Esophagus mucosa (tissue), 1 donor: Measurements from ENCODE around the gene OSBPL7. TPM values are rescaled to one million over a fixed set of nuclear protein-coding genes. Genes with fewer than 3 reads are reported as not detected.

ENCODE experiments used
- ATAC-seq: fragments of 200-7000 bp; cut with Tn5 transposase; one replicate; pipeline ENCODE4 v1.9.1; 2020
- total RNA-seq: library from RNA; stranded (reverse); gene quantifications from one replicate; pipeline ENCODE4 v1.2.4, GENCODE V29; 2023
- donor health status: DM: yes; HTN: yes; CAD: no.

Gene OSBPL7
- 1.8 TPM for total RNA-seq

- ATAC-seq = peak; percentile 78
These were observed at the start of gene OSBPL7 for GRCh38 chr17:47821424-47822391. TSS of gene OSBPL7 (minus strand) at chr17:47821794. CDS start at chr17:47820278, 1,516 bp downstream.

- ATAC-seq = no peak
These were observed 49.5 kb upstream of the OSBPL7 start for GRCh38 chr17:47871048-47871447.

- no peak for ATAC-seq
These were observed 48.5 kb upstream of the OSBPL7 start for GRCh38 chr17:47870056-47870455.

GRCh38 chr17:47869114-47869513 is 47.5 kb upstream of the OSBPL7 start:
- no peak for ATAC-seq

GRCh38 chr17:47867813-47868533 is 46.4 kb upstream of the OSBPL7 start:
- ATAC-seq = no peak

GRCh38 chr17:47866941-47867340 is 45.3 kb upstream of the OSBPL7 start:
- peak; percentile 29 for ATAC-seq

- peak; percentile 62 for ATAC-seq
These were observed 43.2 kb upstream of the OSBPL7 start for GRCh38 chr17:47864791-47865216.

GRCh38 chr17:47862621-47863440 is 41.2 kb upstream of the OSBPL7 start:
- ATAC-seq = peak; percentile 23

- ATAC-seq = no peak
These were observed 38.8 kb upstream of the OSBPL7 start for GRCh38 chr17:47860386-47860785.

- ATAC-seq = no peak
These were observed 36.2 kb upstream of the OSBPL7 start for GRCh38 chr17:47857551-47858455.

- ATAC-seq = no peak
These were observed 35.2 kb upstream of the OSBPL7 start for GRCh38 chr17:47856830-47857229.

GRCh38 chr17:47855737-47856136 is 34.1 kb upstream of the OSBPL7 start:
- no peak for ATAC-seq

- no peak for ATAC-seq
These were observed 32.0 kb upstream of the OSBPL7 start for GRCh38 chr17:47853616-47854015.

- no peak for ATAC-seq
These were observed 30.7 kb upstream of the OSBPL7 start for GRCh38 chr17:47852113-47852949.

GRCh38 chr17:47851764-47852112 is 30.1 kb upstream of the OSBPL7 start:
- ATAC-seq = no peak

- ATAC-seq = peak; percentile 90
These were observed 29.3 kb upstream of the OSBPL7 start, which contains the start of gene SP6 for GRCh38 chr17:47850692-47851573. TSS of gene SP6 (minus strand) at chr17:47851163. CDS start at chr17:47848429, 2,734 bp downstream.

GRCh38 chr17:47850373-47850691 is 28.7 kb upstream of the OSBPL7 start:
- peak; percentile 52 for ATAC-seq

GRCh38 chr17:47848198-47848513 is 26.6 kb upstream of the OSBPL7 start:
- no peak for ATAC-seq

GRCh38 chr17:47847341-47848197 is 26.0 kb upstream of the OSBPL7 start:
- no peak for ATAC-seq
